HG02798 (cell line): ENCODE data around the gene TAOK1.

Source experiments
- ATAC-seq: cut with Tn5 transposase; IDR thresholded peaks from one replicate; pipeline ENCODE4 v1.9.1; 2021; ENCODE audit warnings: mild to moderate bottlenecking; ENCODE audit not compliant: unreplicated experiment, poor library complexity

The TAOK1 gene

DNA sequence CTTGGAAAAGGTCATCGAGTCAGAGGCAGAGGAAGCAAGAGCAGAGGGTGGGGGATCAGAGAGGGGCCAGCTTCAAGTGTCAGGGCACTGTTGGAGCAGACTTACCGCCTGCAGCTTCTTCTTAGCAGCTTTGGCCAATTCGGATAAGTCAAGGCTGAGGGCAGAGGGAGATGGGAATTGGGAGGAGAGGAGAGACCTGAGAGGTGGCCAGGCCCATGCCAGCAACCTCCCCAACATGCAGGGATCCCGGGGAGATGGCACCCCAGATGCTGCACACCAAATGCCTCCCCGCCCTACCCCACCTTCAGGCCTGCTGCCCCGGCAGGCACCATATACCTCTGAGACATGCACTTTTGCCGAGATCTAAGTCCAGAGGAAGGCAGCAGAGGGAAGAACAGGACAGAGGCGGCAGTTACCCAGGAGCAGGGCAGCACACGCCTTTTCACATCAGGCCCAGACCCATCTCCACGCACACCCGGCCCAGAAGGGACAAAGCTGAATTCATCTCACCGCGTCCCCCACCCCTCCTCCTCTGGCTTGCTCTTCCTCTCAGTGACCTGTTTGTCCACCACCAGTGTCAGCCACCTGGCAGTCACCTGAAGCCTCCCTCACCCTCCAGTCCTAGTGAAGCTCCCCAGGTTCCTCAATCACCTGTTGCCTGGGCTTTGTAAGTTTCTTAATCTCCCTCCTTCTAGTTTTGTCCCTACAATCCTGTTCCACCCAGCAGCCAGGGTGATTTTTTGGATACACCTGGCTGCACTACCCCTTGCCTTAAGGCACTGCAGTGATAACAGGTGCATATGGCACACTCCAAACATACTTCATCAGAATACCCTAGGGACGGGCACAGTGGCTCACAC, 188.7 kb downstream of the TAOK1 start:
- no peak for ATAC-seq

DNA sequence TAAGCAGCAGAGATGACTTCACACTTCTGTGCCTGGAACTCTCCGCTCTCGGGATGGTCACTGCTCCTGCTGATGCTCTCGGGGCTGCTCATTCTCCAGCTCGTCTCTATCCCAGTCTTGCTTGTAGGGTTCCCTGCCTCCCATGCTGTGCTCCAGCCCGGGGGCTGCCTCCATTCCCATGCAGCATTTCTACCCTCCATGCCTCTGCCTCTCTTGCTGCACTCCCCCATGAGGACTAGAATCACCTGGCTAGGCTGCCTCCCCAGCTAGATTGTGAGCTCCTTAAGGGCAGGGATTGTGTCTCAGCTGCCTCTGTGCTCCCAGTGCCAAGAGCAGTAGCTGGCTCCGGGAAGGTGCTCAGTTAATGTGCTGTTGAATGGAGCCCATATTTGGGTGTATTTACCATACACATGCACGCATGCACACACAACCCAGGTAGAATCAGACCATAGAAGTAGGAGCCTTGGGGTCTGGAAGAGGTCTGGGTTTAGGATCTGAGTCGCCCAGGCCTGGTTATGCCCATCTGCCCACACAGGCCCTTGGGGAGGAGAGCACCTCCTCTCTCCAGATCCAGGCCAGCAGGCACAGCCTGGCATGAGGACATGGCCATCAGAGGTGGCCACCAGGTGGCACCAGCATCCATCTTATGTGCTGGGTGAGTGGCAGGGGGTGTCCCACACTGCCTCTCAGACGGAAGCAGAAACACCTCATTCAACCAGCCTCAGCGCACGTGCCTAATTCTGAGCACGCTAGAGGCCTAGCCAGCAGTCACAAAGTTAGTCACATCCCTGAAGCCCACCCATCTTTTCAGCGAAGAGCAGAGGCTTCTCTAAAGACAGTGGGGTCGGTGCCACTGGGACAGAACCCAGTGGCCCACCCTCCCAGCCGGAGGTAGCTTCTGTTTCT, 190.0 kb downstream of the TAOK1 start:
- peak; percentile 83 for ATAC-seq

DNA sequence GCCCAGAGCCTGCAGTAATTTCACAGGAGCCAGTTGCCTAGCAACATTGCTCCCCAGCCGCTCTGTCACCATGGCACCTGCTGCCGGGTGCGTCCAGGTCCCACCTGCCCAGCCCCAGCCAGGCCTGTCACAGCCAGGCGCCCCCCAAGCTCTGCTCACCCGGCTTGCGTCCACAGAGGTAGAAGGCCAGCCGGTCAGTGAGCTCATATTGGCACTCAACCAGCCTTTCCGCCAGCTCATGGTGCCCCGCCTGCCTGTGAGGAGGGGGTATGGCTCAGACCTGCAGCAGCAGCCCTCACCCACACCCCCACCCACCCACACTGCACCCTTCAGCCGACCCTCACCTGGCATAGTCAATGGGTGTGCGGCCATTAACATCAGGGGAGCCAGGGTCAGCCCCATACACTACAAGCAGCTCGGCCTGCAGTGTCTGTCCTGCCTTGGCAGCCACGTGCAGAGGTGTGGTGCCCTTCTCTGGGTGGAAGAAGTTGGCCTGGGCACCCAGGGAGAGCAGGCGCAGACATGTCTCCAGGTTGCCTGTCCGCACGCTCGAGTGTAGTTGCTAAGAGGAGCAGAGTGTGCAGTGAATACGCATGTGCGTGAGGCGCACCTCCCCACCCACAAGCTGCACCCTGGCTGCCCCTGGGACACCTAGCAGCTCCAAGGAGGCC, 191.6 kb downstream of the TAOK1 start:
- no peak for ATAC-seq

GRCh38 chr17:29582254-29582765, 192.1 kb downstream of the TAOK1 start:
- no peak for ATAC-seq

GRCh38 chr17:29582772-29583171, 192.6 kb downstream of the TAOK1 start:
- ATAC-seq = no peak

GRCh38 chr17:29583324-29584248, 193.4 kb downstream of the TAOK1 start:
- ATAC-seq = no peak

GRCh38 chr17:29584452-29585079, 194.4 kb downstream of the TAOK1 start:
- ATAC-seq = no peak

GRCh38 chr17:29585080-29585751, 195.1 kb downstream of the TAOK1 start:
- no peak for ATAC-seq

DNA sequence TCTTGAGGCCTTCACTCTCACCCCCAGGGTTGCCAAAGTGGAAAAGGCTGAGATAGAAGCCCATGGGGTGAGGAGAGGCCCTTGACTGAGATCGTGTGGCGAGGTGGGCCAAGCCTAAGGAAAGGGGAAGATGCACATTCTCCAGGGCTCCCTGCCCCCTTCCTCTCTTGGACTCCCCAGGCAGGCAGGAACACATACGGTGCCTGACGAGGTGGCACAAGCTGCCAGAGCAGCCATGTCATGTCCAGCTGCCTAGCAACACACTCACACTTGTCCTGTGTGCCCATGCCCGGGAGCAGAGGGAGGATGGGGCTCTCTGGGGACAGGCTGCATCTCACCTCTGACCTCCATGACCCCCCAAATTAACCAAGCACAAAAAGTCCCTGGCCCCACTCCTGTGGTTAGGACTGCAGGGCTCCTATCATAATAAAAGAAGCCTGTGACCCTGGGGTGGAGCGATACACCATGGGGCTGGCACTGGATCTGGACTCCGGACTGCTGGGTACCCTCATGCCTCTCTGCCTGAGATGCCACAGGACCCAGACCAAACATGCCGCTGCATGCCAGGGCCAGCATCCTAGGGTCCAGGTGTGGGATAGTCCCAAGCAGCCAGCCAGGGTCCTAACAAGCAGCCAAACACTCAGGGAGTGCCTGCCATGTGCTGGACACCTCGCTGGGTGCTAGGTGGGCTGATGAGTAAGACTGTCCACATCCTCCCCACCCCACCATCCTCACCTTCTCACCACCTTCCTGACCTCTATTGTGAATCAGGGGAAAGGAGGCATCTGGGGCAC, 196.7 kb downstream of the TAOK1 start:
- ATAC-seq = no peak

DNA sequence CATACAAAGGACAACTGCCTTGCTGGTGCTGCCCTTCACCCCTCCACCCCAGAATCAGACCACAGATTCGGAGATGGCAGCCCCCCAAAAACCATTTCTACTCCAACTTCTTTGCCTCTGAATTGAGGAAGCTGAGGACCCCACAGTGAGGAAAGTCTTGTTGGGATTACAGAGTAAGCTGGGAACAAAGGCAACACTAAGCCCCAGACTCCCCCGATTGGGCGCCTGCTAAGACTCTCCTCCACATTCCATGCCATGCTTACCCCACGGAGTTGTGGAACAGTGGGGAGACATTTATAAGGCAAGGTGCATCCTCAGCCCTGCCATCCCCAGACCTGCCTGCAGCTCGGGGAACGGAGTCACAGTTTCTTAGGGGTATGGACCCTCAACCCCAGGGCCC, 197.4 kb downstream of the TAOK1 start:
- no peak for ATAC-seq

DNA sequence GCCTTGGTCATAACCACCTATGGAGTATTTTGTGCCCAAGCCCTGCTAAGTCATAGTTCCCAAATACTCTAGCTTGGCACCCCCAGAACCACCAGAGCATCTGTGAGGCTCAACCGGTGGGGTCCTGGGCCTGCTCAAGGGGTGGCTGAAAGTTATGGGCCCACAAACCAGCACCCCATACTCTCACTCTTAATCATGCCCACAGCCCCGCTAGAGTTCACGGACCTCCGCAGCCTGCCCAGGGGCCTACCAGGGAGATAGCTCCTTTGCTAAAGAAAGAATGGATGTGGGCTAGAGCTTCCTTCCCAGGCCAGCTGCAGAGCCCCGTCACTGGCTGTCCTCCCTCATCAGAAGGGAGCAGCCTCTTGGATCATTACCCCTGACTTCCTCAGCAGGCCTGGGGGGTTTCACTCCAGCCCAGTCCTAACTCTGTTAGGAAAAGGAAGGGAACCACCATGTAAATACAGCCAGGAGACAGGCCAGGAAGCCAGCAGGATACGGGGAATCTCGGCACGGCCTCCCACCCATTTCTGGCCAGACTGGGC, 197.9 kb downstream of the TAOK1 start:
- ATAC-seq = no peak

DNA sequence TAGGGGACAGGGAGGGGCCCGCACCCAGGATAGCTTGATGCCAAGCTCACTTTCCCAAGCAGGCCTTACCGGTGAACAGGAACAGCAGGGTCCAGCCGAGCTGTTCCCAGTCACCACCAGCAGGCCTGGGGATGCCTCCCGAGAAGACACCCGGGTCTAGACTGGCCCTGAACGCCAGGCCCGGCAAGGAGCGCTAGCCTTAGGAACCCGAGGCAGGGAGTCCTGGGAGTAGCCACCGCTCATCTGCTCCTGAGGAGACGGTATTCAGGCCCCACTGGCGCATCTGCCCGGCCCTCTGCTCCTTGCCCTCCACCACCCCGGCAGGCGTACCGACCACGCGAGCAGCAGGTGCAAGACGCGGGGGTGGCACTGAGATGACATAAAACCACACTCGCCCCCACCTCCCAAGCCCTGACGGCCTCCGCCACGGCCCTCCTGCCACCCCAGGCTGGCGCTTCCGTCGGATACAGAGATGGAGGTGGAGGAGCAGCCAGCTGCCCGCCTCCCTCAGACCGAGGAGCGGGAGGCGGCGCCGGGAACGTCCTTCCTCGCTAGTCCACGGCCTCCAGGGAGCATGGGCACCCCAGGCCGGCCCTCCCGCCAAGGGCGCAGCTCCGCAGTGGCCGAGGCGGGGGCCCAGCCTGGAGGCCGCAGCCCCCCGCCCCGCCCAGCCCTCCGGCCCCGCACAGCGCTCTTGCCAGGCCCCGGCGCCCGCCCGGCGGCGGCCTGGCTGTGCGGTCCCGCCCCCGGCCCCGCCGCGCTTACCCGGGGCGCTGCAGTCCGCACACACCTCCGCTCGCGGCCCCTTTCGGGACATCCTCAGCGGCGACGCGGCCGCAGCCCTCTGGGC, 198.6 kb downstream of the TAOK1 start:
- ATAC-seq = peak; percentile 15

- ATAC-seq = peak; percentile 73
These were observed 199.6 kb downstream of the TAOK1 start, which contains the start of gene GIT1 for GRCh38 chr17:29589524-29590410. Gene GIT1, minus strand, starts transcription at chr17:29589648. Its CDS starts 270 bp downstream, at chr17:29589378.

DNA sequence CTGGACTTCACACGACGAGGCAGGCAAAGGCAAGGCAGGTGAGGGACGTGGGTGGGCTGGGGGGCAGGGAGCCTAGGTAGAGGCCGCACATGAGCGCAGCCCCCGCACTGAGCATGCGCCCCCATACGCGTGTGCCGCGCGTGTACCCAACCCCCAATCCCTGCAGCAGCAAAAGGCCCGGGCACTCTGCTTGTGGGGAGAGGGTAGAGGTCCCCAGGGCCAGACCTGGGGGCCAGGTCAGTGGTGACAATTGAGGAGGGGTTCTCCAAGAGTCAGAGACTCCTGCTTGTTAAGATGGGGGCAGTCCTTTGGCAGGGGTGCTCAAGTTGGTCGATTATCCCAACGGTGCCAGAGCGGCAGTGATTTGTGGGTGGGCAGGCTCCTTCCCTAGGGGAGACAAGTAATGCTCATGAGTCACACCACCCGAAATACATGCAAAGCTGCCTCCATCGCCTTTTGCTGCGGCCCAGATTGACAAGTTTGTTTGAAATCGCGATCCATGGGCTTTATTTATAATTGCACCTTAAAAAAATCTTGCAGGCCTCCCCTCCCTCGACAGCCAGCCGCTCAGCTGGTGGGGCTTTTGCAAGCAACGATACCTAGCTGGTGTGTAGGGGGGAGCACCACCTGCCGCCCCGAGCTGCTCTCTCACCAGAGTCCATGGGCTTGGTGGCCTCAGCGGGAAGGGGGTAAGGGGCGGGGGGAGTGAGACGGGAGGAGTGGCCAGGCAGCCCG, 200.4 kb downstream of the TAOK1 start:
- no peak for ATAC-seq
